Stomach (tissue), 9 donors: ENCODE measurements around the gene SORCS2. TPM values are rescaled to one million over a fixed set of nuclear protein-coding genes. Genes with fewer than 3 reads are reported as not detected.
A peak's percentile ranks its signal among the peaks of the same experiment; 100 is the strongest.

Experiments used
- DNase-seq, 2 donors: peaks; one replicate each; pipeline versions ENCODE4 v3.0.0 to v3.0.0-alpha.2; 2013 to 2019
- H3K27ac ChIP-seq, 5 donors: fragments of 200-600 bp in 4 of 5; sonication (generic) in 4 of 5; one replicate each; pipeline ENCODE4 v1.5.1; 2013 to 2019; ENCODE audit warnings: mild to moderate bottlenecking in 1 of 5, moderate library complexity in 1 of 5
- H3K27me3 ChIP-seq, 3 donors: fragments of 200-600 bp; sonication (generic); one replicate each; pipeline ENCODE4 v1.5.1; 2017 to 2019; ENCODE audit warnings: mixed run types in 1 of 3
- H3K36me3 ChIP-seq, 4 donors: fragments of 200-600 bp; sonication (generic); 1 replicate in 3 of 4; 2 replicates in 1 of 4; pipeline ENCODE4 v1.5.1; 2016 to 2019
- H3K4me1 ChIP-seq, 4 donors: fragments of 200-600 bp; sonication (generic); one replicate each; pipeline ENCODE4 v1.5.1; 2016 to 2019
- H3K4me3 ChIP-seq, 4 donors: fragments of 200-600 bp; sonication (generic) in 3 of 4; one replicate each; pipeline ENCODE4 v1.5.1; 2016 to 2019; ENCODE audit warnings: mild to moderate bottlenecking in 1 of 4
- H3K9me3 ChIP-seq, 4 donors: fragments of 200-600 bp; sonication (generic); one replicate each; pipeline ENCODE4 v1.5.1; 2016 to 2019
- EP300 ChIP-seq: sonication (generic); formaldehyde crosslinking; IDR thresholded peaks from one replicate; pipeline ENCODE4 v1.6.1; 2017; ENCODE audit warnings: antibody characterized with exemption
- POLR2A ChIP-seq, 4 donors: fragments of 450-650 bp; IDR thresholded peaks; one replicate each; pipeline ENCODE4 v1.6.1; 2016; ENCODE audit warnings: antibody characterized with exemption in 4 of 4, control low read depth in 2 of 4, mild to moderate bottlenecking in 1 of 4, moderate library complexity in 1 of 4
- POLR2AphosphoS5 ChIP-seq, 3 donors: sonication (generic); formaldehyde crosslinking; IDR thresholded peaks; one replicate each; pipeline ENCODE4 v1.6.1; 2016; ENCODE audit warnings: antibody characterized with exemption in 3 of 3
- WGBS, 5 donors: extraction: QIAGEN DNeasy Blood & Tissue Kit in 3 of 5; methylation state at CpG; one replicate each; pipeline versions ENCODE4 v1.1.5 to v1.1.7; 2013 to 2018; 5-methylcytosine and 5-hydroxymethylcytosine counted together
- intact Hi-C: fragments of 100-400 bp; cut with DNase I; formaldehyde crosslinking; loops from one replicate; pipeline ENCODE4 v1.15.1; 2023; ENCODE audit warnings: low total_unique reads
- polyA plus RNA-seq, 3 donors: library from polyadenylated mRNA; stranded (reverse); fragments of 200-250 nt; gene quantifications; one replicate each; pipeline ENCODE4 v1.2.3, GENCODE V29; 2013
- total RNA-seq, 5 donors: library from RNA; depleted of rRNA; stranded (reverse); fragments of >200 nt; gene quantifications; one replicate each; pipeline versions ENCODE4 v1.1.0 to v1.2.3, GENCODE V29; 2014 to 2016
- TF ChIP-seq, protein P1 (sequence below), 7 experiments: fragments of 450-650 bp in 4 of 7; fragments of 200-600 bp in 3 of 7; sonication (generic) in 3 of 7; IDR thresholded peaks; one replicate each; pipeline ENCODE4 v1.5.1; 2016 to 2019; ENCODE audit warnings: antibody characterized with exemption in 7 of 7, control low read depth in 2 of 7, mild to moderate bottlenecking in 1 of 7
- donor health status: healthy with polysubstance abuse.
- donor health status: Bipolar disorder and iron deficiency.
- donor health status: healthy.

The SORCS2 gene
- total and polyA plus RNA-seq, 8 donors = under 0.01 to 13.0 (median 0.50) TPM; not detected in 1

DNA sequence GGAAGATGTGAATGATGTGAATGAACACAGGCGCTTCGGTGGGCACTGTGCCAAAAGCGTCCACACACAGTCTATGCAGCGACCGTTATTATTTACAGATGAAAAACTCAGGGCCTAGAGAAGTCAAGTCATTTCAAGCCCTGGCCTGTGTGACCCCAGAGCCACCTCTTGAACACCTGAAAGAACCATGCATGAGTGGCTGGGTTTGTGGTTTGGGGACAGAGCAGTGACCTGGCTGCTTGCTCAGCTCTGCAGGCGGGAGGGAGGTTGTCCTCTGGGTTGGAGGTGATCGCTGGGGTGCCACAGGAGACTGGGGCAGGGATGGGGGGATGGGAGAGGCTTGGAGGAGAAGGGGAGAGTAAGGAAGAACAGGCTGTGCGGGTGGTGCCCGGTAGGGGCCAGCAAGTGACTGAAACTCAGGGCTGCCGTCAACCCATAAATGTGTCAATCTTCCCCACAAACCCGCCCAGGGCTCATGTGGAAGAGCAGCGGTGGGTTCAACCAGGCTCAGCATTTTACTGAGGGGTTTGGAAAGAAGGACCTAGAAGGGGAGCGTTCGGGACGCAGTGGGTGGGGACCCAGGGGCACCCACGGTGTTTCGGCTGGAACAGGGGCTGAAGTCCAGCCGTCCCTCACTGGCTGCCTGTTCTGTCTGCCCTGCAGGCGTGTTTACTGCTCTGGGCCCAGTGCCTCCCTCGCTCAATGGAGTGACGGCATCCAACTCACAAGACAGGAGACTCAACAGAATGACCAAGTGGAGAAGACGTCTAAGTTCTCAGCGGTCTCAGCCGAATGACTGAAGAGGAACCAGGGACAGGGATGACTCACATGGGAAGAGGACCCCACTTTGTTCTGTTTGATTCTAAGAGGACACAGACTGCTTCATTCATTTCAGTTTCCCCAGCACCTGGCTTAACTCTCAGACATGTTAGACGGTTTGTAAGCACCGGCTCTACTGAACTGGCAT lies 579.5 kb downstream of the SORCS2 start:
- 66 to 83% (median 76%) methylated on average over 22 to 26 of the region's 26 CpGs for WGBS, 5 donors
- TF ChIP-seq, protein P1, sequence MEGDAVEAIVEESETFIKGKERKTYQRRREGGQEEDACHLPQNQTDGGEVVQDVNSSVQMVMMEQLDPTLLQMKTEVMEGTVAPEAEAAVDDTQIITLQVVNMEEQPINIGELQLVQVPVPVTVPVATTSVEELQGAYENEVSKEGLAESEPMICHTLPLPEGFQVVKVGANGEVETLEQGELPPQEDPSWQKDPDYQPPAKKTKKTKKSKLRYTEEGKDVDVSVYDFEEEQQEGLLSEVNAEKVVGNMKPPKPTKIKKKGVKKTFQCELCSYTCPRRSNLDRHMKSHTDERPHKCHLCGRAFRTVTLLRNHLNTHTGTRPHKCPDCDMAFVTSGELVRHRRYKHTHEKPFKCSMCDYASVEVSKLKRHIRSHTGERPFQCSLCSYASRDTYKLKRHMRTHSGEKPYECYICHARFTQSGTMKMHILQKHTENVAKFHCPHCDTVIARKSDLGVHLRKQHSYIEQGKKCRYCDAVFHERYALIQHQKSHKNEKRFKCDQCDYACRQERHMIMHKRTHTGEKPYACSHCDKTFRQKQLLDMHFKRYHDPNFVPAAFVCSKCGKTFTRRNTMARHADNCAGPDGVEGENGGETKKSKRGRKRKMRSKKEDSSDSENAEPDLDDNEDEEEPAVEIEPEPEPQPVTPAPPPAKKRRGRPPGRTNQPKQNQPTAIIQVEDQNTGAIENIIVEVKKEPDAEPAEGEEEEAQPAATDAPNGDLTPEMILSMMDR (IDR thresholded peaks at IDR 0.05) = no peak
- TF ChIP-seq POLR2A (IDR thresholded peaks at IDR 0.05) = no peak
- no peak for TF ChIP-seq EP300
- Histone ChIP-seq H3K27ac (peak overlapping the region in 1 of 5 donors; percentile 68), H3K27me3 (no peaks in the 10 kb centered on the region), H3K9me3 (no peaks in the 10 kb centered on the region), H3K36me3 (peaks cover 34 to 95% (median 90%) of the 10 kb centered on the region in 4 donors), H3K4me1 (peaks cover 0 to 18% (median 5%) of the 10 kb centered on the region in 4 donors), H3K4me3 (no peak overlapping the region)
- DNase-seq = no peak
- intact Hi-C loops = no loop called here

DNA sequence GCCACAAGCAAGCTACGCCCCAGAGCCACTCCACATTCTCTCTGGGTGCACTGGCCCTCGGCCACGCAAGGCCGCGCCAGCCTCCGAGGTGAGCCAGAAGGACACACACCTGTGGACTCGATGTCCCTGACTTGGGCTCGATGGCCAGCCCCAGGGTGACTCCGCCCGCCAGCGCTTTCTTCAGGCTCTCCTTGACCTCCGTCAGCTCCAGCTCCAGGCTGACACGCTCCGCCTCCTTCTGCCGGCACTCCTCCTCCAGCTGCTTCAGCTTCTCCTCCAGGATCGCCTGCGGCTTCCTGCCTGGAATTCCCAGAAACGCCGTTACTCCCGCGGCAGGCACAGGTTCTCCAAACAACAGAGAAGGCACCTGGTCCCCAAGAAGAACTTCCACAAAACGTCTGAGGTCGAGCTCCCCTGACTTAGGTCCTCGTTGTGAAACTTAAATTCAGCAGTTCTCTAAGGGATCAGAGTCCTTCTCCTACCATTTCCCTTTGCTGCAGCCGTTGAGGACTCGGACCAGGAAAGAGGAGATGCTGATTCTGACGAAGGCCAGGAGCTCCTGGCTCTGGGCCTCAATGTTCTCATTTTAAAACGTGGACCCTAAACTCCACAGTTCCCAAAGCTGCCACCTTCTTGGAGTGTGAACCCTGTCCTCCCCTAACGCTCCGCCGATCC lies 580.5 kb downstream of the SORCS2 start:
- no peak overlapping the region for H3K4me3 ChIP-seq
- H3K27me3 ChIP-seq = no peaks in the 10 kb centered on the region
- H3K4me1 ChIP-seq = peaks cover 0 to 18% (median 8%) of the 10 kb centered on the region in 4 donors
- intact Hi-C loops = no loop called here
- no peaks in the 10 kb centered on the region for H3K9me3 ChIP-seq
- TF ChIP-seq, protein P1 (IDR thresholded peaks at IDR 0.05) = no peak
- TF ChIP-seq EP300 (no peak), POLR2A (IDR thresholded peaks at IDR 0.05) (no peak), POLR2AphosphoS5 (IDR thresholded peaks at IDR 0.05) (no peak)
- peaks cover 33 to 96% (median 89%) of the 10 kb centered on the region in 4 donors for H3K36me3 ChIP-seq
- WGBS, 5 donors = 57 to 74% (median 67%) methylated on average over 29 to 31 of the region's 31 CpGs
- peak; percentile 45 to 68 for DNase-seq
- peak overlapping the region in 2 of 5 donors; percentile 33 to 68 for H3K27ac ChIP-seq

DNA sequence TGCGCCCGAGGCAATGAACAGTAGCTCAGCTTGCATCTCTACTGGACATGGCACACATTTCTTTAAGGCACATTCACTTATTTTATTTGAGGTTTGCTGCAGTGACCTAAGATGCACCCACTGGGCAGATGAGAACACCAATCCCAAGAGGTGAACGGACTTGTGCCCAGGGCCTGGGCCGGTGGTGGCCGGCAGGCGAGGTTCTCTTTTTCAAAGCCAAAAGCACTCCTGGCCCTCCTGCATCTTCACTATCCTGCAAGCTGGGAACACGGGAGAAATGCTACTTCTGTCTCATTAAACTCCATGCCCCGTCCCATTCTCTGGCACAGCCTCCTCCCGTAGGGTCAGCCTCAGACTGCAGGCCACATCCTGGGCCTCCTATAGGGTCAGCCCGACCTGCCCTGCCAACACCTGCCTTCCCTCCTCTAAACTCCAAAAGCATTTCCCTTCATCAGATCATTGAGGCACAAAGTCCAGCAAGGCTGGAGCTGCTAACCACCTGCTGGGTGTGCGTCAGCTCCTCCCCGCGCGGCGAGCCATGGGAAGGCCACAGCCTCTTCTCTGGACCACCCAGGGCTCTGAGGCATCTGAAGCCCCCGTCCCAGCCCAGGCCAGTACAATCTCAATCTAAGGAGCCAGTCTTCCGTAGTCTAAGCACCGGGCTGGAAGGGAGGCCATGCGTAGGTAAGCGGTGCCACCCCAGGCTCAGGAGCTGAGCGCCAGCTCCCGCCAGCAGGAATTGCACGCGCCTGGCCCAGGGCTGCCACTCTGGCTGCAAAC lies 581.3 kb downstream of the SORCS2 start:
- intact Hi-C loops = no loop called here
- H3K4me1 ChIP-seq = peaks cover 0 to 24% (median 10%) of the 10 kb centered on the region in 4 donors
- TF ChIP-seq POLR2AphosphoS5 (IDR thresholded peaks at IDR 0.05) (no peak), EP300 (no peak), POLR2A (IDR thresholded peaks at IDR 0.05) (no peak)
- TF ChIP-seq, protein P1 (IDR thresholded peaks at IDR 0.05) = no peak
- H3K4me3 ChIP-seq = no peak overlapping the region
- H3K27ac ChIP-seq = peak overlapping the region in 2 of 5 donors; percentile 33 to 68
- 87 to 96% (median 94%) methylated on average over 24 of the region's 24 CpGs for WGBS, 5 donors
- H3K9me3 ChIP-seq = no peaks in the 10 kb centered on the region
- H3K27me3 ChIP-seq = no peaks in the 10 kb centered on the region
- DNase-seq = no peak
- peaks cover 28 to 96% (median 89%) of the 10 kb centered on the region in 4 donors for H3K36me3 ChIP-seq
